ENCODE data around the gene CMTM1. TPM values are rescaled to one million over a fixed set of nuclear protein-coding genes. Genes with fewer than 3 reads are reported as not detected.

The CMTM1 gene
- polyA plus RNA-seq, 4 donors = 0.36 to 2.4 TPM; not detected in 2

GRCh38 chr16:66596986-66597848 is 31.0 kb downstream of the CMTM1 start:
- WGBS, 3 donors = 72 to 77% (median 76%) methylated on average over 5 of the region's 5 CpGs

GRCh38 chr16:66598111-66598510 is 31.9 kb downstream of the CMTM1 start:
- Histone ChIP-seq H3K4me3 (ENCODE audit: low read depth in 1 of 3, low read length in 3 of 3) (no peak overlapping the region), H3K27me3 (ENCODE audit: control insufficient read depth in 3 of 3, insufficient read depth in 3 of 3, low read length in 3 of 3) (no peaks in the 10 kb centered on the region), H3K9me3 (ENCODE audit: control insufficient read depth in 2 of 2, insufficient read depth in 1 of 2, low read depth in 1 of 2, low read length in 1 of 2) (peaks cover 0 to 10% of the 10 kb centered on the region in 2 donors), H3K4me1 (ENCODE audit: control insufficient read depth in 3 of 3, insufficient read depth in 2 of 3, low read depth in 1 of 3, low read length in 2 of 3) (no peaks in the 10 kb centered on the region), H3K36me3 (ENCODE audit: control insufficient read depth in 3 of 3, insufficient read depth in 2 of 3, low read depth in 1 of 3, low read length in 3 of 3) (peaks cover 0 to 7% (median 0%) of the 10 kb centered on the region in 3 donors), H3K27ac (ENCODE audit: low read depth in 1 of 3, low read length in 2 of 3) (no peak overlapping the region)
- no peak for DNase-seq
- no peak for FAIRE-seq
- WGBS, 3 donors = 74 to 97% (median 88%) methylated on average over 3 of the region's 3 CpGs

More at GRCh38 chr16:66596986-66597848, 31.0 kb downstream of the CMTM1 start:
- peaks cover 0 to 7% (median 0%) of the 10 kb centered on the region in 3 donors for H3K36me3 ChIP-seq (ENCODE audit: control insufficient read depth in 3 of 3, insufficient read depth in 2 of 3, low read depth in 1 of 3, low read length in 3 of 3)
- no peak overlapping the region for H3K27ac ChIP-seq (ENCODE audit: low read depth in 1 of 3, low read length in 2 of 3)
- FAIRE-seq (no peak), DNase-seq (no peak)
- no peaks in the 10 kb centered on the region for H3K27me3 ChIP-seq (ENCODE audit: control insufficient read depth in 3 of 3, insufficient read depth in 3 of 3, low read length in 3 of 3)
- H3K9me3 ChIP-seq (ENCODE audit: control insufficient read depth in 2 of 2, insufficient read depth in 1 of 2, low read depth in 1 of 2, low read length in 1 of 2) = peaks cover 0 to 10% of the 10 kb centered on the region in 2 donors
- no peaks in the 10 kb centered on the region for H3K4me1 ChIP-seq (ENCODE audit: control insufficient read depth in 3 of 3, insufficient read depth in 2 of 3, low read depth in 1 of 3, low read length in 2 of 3)
- no peak overlapping the region for H3K4me3 ChIP-seq (ENCODE audit: low read depth in 1 of 3, low read length in 3 of 3)

GRCh38 chr16:66599726-66600125 is 33.5 kb downstream of the CMTM1 start:
- peaks cover 0 to 9% (median 0%) of the 10 kb centered on the region in 3 donors for H3K4me1 ChIP-seq (ENCODE audit: control insufficient read depth in 3 of 3, insufficient read depth in 2 of 3, low read depth in 1 of 3, low read length in 2 of 3)
- peaks cover 0 to 10% of the 10 kb centered on the region in 2 donors for H3K9me3 ChIP-seq (ENCODE audit: control insufficient read depth in 2 of 2, insufficient read depth in 1 of 2, low read depth in 1 of 2, low read length in 1 of 2)
- no peak overlapping the region for H3K27ac ChIP-seq (ENCODE audit: low read depth in 1 of 3, low read length in 2 of 3)
- WGBS, 3 donors = 84 to 93% (median 92%) methylated on average over 4 of the region's 4 CpGs
- no peak overlapping the region for H3K4me3 ChIP-seq (ENCODE audit: low read depth in 1 of 3, low read length in 3 of 3)
- FAIRE-seq (no peak), DNase-seq (no peak)
- H3K27me3 ChIP-seq (ENCODE audit: control insufficient read depth in 3 of 3, insufficient read depth in 3 of 3, low read length in 3 of 3) = peaks cover 0 to 8% (median 0%) of the 10 kb centered on the region in 3 donors
- H3K36me3 ChIP-seq (ENCODE audit: control insufficient read depth in 3 of 3, insufficient read depth in 2 of 3, low read depth in 1 of 3, low read length in 3 of 3) = peaks cover 0 to 7% (median 0%) of the 10 kb centered on the region in 3 donors

- 98 to 100% (median 100%) methylated on average over 1 of the region's 1 CpG for WGBS, 3 donors
Measured at GRCh38 chr16:66600477-66600876, 34.2 kb downstream of the CMTM1 start.

GRCh38 chr16:66601471-66601870 is 35.2 kb downstream of the CMTM1 start:
- Histone ChIP-seq H3K27ac (ENCODE audit: low read depth in 1 of 3, low read length in 2 of 3) (no peak overlapping the region), H3K36me3 (ENCODE audit: control insufficient read depth in 3 of 3, insufficient read depth in 2 of 3, low read depth in 1 of 3, low read length in 3 of 3) (peaks cover 0 to 7% (median 0%) of the 10 kb centered on the region in 3 donors), H3K27me3 (ENCODE audit: control insufficient read depth in 3 of 3, insufficient read depth in 3 of 3, low read length in 3 of 3) (peaks cover 0 to 14% (median 0%) of the 10 kb centered on the region in 3 donors), H3K4me1 (ENCODE audit: control insufficient read depth in 3 of 3, insufficient read depth in 2 of 3, low read depth in 1 of 3, low read length in 2 of 3) (peaks cover 0 to 15% (median 0%) of the 10 kb centered on the region in 3 donors), H3K4me3 (ENCODE audit: low read depth in 1 of 3, low read length in 3 of 3) (no peak overlapping the region), H3K9me3 (ENCODE audit: control insufficient read depth in 2 of 2, insufficient read depth in 1 of 2, low read depth in 1 of 2, low read length in 1 of 2) (peaks cover 0 to 10% of the 10 kb centered on the region in 2 donors)
- DNase-seq = no peak
- WGBS, 3 donors = 93 to 100% (median 94%) methylated on average over 5 of the region's 5 CpGs
- FAIRE-seq = no peak

More at GRCh38 chr16:66600477-66600876, 34.2 kb downstream of the CMTM1 start:
- H3K36me3 ChIP-seq (ENCODE audit: control insufficient read depth in 3 of 3, insufficient read depth in 2 of 3, low read depth in 1 of 3, low read length in 3 of 3) = peaks cover 0 to 7% (median 0%) of the 10 kb centered on the region in 3 donors
- no peak overlapping the region for H3K4me3 ChIP-seq (ENCODE audit: low read depth in 1 of 3, low read length in 3 of 3)
- peaks cover 0 to 11% (median 0%) of the 10 kb centered on the region in 3 donors for H3K4me1 ChIP-seq (ENCODE audit: control insufficient read depth in 3 of 3, insufficient read depth in 2 of 3, low read depth in 1 of 3, low read length in 2 of 3)
- H3K27me3 ChIP-seq (ENCODE audit: control insufficient read depth in 3 of 3, insufficient read depth in 3 of 3, low read length in 3 of 3) = peaks cover 0 to 10% (median 0%) of the 10 kb centered on the region in 3 donors
- H3K27ac ChIP-seq (ENCODE audit: low read depth in 1 of 3, low read length in 2 of 3) = no peak overlapping the region
- FAIRE-seq (no peak), DNase-seq (no peak)
- H3K9me3 ChIP-seq (ENCODE audit: control insufficient read depth in 2 of 2, insufficient read depth in 1 of 2, low read depth in 1 of 2, low read length in 1 of 2) = peaks cover 0 to 10% of the 10 kb centered on the region in 2 donors

GRCh38 chr16:66603537-66604375 is 37.5 kb downstream of the CMTM1 start:
- Histone ChIP-seq H3K9me3 (ENCODE audit: control insufficient read depth in 2 of 2, insufficient read depth in 1 of 2, low read depth in 1 of 2, low read length in 1 of 2) (peaks cover 0 to 10% of the 10 kb centered on the region in 2 donors), H3K4me3 (ENCODE audit: low read depth in 1 of 3, low read length in 3 of 3) (peak overlapping the region; percentile 59 to 73 (median 71)), H3K36me3 (ENCODE audit: control insufficient read depth in 3 of 3, insufficient read depth in 2 of 3, low read depth in 1 of 3, low read length in 3 of 3) (peaks cover 0 to 22% (median 0%) of the 10 kb centered on the region in 3 donors), H3K27ac (ENCODE audit: low read depth in 1 of 3, low read length in 2 of 3) (peak overlapping the region in 2 of 3 donors; percentile 77 to 83), H3K4me1 (ENCODE audit: control insufficient read depth in 3 of 3, insufficient read depth in 2 of 3, low read depth in 1 of 3, low read length in 2 of 3) (peaks cover 0 to 17% (median 0%) of the 10 kb centered on the region in 3 donors), H3K27me3 (ENCODE audit: control insufficient read depth in 3 of 3, insufficient read depth in 3 of 3, low read length in 3 of 3) (peaks cover 0 to 14% (median 0%) of the 10 kb centered on the region in 3 donors)
- DNase-seq (peak; percentile 60 to 74), FAIRE-seq (no peak)
- WGBS, 3 donors = 10 to 30% (median 17%) methylated on average over 32 of the region's 32 CpGs

- peaks cover 0 to 14% (median 0%) of the 10 kb centered on the region in 3 donors for H3K27me3 ChIP-seq (ENCODE audit: control insufficient read depth in 3 of 3, insufficient read depth in 3 of 3, low read length in 3 of 3)
- H3K27ac ChIP-seq (ENCODE audit: low read depth in 1 of 3, low read length in 2 of 3) = peak within 1 kb of the TSS; percentile 67 to 83 (median 77)
- 0 to 1% (median 1%) methylated on average over 57 to 96 of the region's 96 CpGs for WGBS, 3 donors
- H3K4me3 ChIP-seq (ENCODE audit: low read depth in 1 of 3, low read length in 3 of 3) = peak within 1 kb of the TSS; percentile 59 to 73 (median 71)
- H3K36me3 ChIP-seq (ENCODE audit: control insufficient read depth in 3 of 3, insufficient read depth in 2 of 3, low read depth in 1 of 3, low read length in 3 of 3) = peaks cover 0 to 30% (median 0%) of the 10 kb centered on the region in 3 donors
- DNase-seq = peak; percentile 29 to 82
- FAIRE-seq = no peak
- H3K9me3 ChIP-seq (ENCODE audit: control insufficient read depth in 2 of 2, insufficient read depth in 1 of 2, low read depth in 1 of 2, low read length in 1 of 2) = peaks cover 0 to 10% of the 10 kb centered on the region in 2 donors
- H3K4me1 ChIP-seq (ENCODE audit: control insufficient read depth in 3 of 3, insufficient read depth in 2 of 3, low read depth in 1 of 3, low read length in 2 of 3) = peaks cover 0 to 17% (median 0%) of the 10 kb centered on the region in 3 donors
Measured at GRCh38 chr16:66604376-66605176, 38.3 kb downstream of the CMTM1 start, which contains the start of gene CMTM3. CMTM3 (plus strand) TSS chr16:66604704; CDS start chr16:66604806, 102 bp downstream.

Data from small intestine (tissue), 7 donors.